Cardiac muscle cell (in vitro differentiated cells and primary cell): ENCODE results near the gene IRAK1. TPM values are rescaled to one million over a fixed set of nuclear protein-coding genes. Genes with fewer than 3 reads are reported as not detected.

ENCODE experiments used
- DNase-seq, 2 donors: peaks; one replicate each; pipeline versions ENCODE4 v3.0.0 to v3.0.0-alpha.2; 2010 to 2017; ENCODE audit warnings: low read depth in 1 of 2, low spot score in 1 of 2
- H3K27ac ChIP-seq: fragments of 200-600 bp; sonication (generic); 2 replicates; pipeline ENCODE4 v1.5.1; 2016
- H3K27me3 ChIP-seq: fragments of 200-600 bp; sonication (generic); 2 replicates; pipeline ENCODE4 v1.6.0; 2016; ENCODE audit warnings: control low read depth
- H3K36me3 ChIP-seq: fragments of 200-600 bp; sonication (generic); 2 replicates; pipeline ENCODE4 v1.5.1; 2016; ENCODE audit warnings: control low read depth
- H3K4me1 ChIP-seq: fragments of 200-600 bp; sonication (generic); 2 replicates; pipeline ENCODE4 v1.8.1; 2017; ENCODE audit warnings: low read depth, mild to moderate bottlenecking, mixed run types
- H3K4me3 ChIP-seq: fragments of 200-600 bp; sonication (generic); 2 replicates; pipeline ENCODE4 v1.5.1; 2016; ENCODE audit warnings: mild to moderate bottlenecking
- H3K9me3 ChIP-seq: fragments of 200-600 bp; sonication (generic); 2 replicates; pipeline ENCODE4 v1.5.1; 2017; ENCODE audit warnings: low read depth, mild to moderate bottlenecking, control low read depth
- CTCF ChIP-seq: IDR thresholded peaks from 2 replicates; pipeline ENCODE4 v1.5.1; 2012; ENCODE audit warnings: low read depth, mild to moderate bottlenecking, low read length
- polyA plus RNA-seq: library from polyadenylated mRNA; unstranded; fragments of >200 nt; fragmentation: Nextera tagmentation; extraction: Ambion mirVana; gene quantifications from 2 replicates; pipeline ENCODE4 v1.2.1, GENCODE V29; 2016
- total RNA-seq: library from RNA; depleted of rRNA; stranded (reverse); fragments of >200 nt; gene quantifications from 2 replicates; pipeline ENCODE4 v1.2.3, GENCODE V29; 2016

The IRAK1 gene
- total and polyA plus RNA-seq, 2 experiments from 2014 or later: 22.7 to 31.1 TPM

- no peak overlapping the region for H3K4me3 ChIP-seq
- no peaks in the 10 kb centered on the region for H3K4me1 ChIP-seq
- no peak overlapping the region for H3K27ac ChIP-seq
- no peaks in the 10 kb centered on the region for H3K27me3 ChIP-seq
- DNase-seq: no peak
- H3K36me3 ChIP-seq: no peaks in the 10 kb centered on the region
- no peaks in the 10 kb centered on the region for H3K9me3 ChIP-seq
- TF ChIP-seq CTCF: no peak
Observed at GRCh38 chrX:153993079-153993478, 26.6 kb downstream of the IRAK1 start.

- Histone ChIP-seq H3K27ac (no peak overlapping the region), H3K27me3 (no peaks in the 10 kb centered on the region), H3K4me3 (no peak overlapping the region), H3K9me3 (no peaks in the 10 kb centered on the region), H3K36me3 (no peaks in the 10 kb centered on the region), H3K4me1 (no peaks in the 10 kb centered on the region)
- no peak for TF ChIP-seq CTCF
- DNase-seq: no peak
Observed at GRCh38 chrX:153992180-153992579, 27.5 kb downstream of the IRAK1 start.

- Histone ChIP-seq H3K27me3 (no peaks in the 10 kb centered on the region), H3K9me3 (no peaks in the 10 kb centered on the region), H3K4me3 (no peak overlapping the region), H3K4me1 (no peaks in the 10 kb centered on the region), H3K36me3 (no peaks in the 10 kb centered on the region), H3K27ac (no peak overlapping the region)
- no peak for DNase-seq
- TF ChIP-seq CTCF: no peak
Observed at GRCh38 chrX:153991013-153991580, 28.6 kb downstream of the IRAK1 start.

- no peak for DNase-seq
- Histone ChIP-seq H3K36me3 (no peaks in the 10 kb centered on the region), H3K4me1 (no peaks in the 10 kb centered on the region), H3K27ac (no peak overlapping the region), H3K9me3 (no peaks in the 10 kb centered on the region), H3K4me3 (no peak overlapping the region), H3K27me3 (no peaks in the 10 kb centered on the region)
- TF ChIP-seq CTCF: no peak
Observed at GRCh38 chrX:153989973-153990655, 29.6 kb downstream of the IRAK1 start.

- no peak for DNase-seq
- no peak overlapping the region for H3K4me3 ChIP-seq
- no peak for TF ChIP-seq CTCF
- H3K27me3 ChIP-seq: no peaks in the 10 kb centered on the region
- H3K4me1 ChIP-seq: no peaks in the 10 kb centered on the region
- H3K27ac ChIP-seq: no peak overlapping the region
- H3K36me3 ChIP-seq: no peaks in the 10 kb centered on the region
- no peaks in the 10 kb centered on the region for H3K9me3 ChIP-seq
Observed at GRCh38 chrX:153988493-153988892, 31.2 kb downstream of the IRAK1 start.
